Suprapubic skin (tissue), 4 donors: ENCODE results near the gene CEP44.

Experiments used
- EP300 ChIP-seq: sonication (generic); formaldehyde crosslinking; IDR thresholded peaks from one replicate; pipeline ENCODE4 v1.6.1; 2017; ENCODE audit warnings: antibody characterized with exemption
- POLR2A ChIP-seq, 2 donors: fragments of 450-650 bp; IDR thresholded peaks; one replicate each; pipeline ENCODE4 v1.6.1; 2017; ENCODE audit warnings: antibody characterized with exemption in 2 of 2, mild to moderate bottlenecking in 2 of 2, moderate library complexity in 2 of 2
- POLR2AphosphoS5 ChIP-seq, 3 donors: sonication (generic); formaldehyde crosslinking; IDR thresholded peaks; one replicate each; pipeline ENCODE4 v1.6.1; 2017; ENCODE audit warnings: antibody characterized with exemption in 3 of 3
- TF ChIP-seq, protein P1 (sequence below), 2 donors: fragments of 200-600 bp in 1 of 2; fragments of 450-650 bp in 1 of 2; sonication (generic) in 1 of 2; IDR thresholded peaks; one replicate each; pipeline ENCODE4 v1.5.1; 2016 to 2019; ENCODE audit warnings: antibody characterized with exemption in 2 of 2, mild to moderate bottlenecking in 1 of 2, moderate library complexity in 1 of 2

DNA sequence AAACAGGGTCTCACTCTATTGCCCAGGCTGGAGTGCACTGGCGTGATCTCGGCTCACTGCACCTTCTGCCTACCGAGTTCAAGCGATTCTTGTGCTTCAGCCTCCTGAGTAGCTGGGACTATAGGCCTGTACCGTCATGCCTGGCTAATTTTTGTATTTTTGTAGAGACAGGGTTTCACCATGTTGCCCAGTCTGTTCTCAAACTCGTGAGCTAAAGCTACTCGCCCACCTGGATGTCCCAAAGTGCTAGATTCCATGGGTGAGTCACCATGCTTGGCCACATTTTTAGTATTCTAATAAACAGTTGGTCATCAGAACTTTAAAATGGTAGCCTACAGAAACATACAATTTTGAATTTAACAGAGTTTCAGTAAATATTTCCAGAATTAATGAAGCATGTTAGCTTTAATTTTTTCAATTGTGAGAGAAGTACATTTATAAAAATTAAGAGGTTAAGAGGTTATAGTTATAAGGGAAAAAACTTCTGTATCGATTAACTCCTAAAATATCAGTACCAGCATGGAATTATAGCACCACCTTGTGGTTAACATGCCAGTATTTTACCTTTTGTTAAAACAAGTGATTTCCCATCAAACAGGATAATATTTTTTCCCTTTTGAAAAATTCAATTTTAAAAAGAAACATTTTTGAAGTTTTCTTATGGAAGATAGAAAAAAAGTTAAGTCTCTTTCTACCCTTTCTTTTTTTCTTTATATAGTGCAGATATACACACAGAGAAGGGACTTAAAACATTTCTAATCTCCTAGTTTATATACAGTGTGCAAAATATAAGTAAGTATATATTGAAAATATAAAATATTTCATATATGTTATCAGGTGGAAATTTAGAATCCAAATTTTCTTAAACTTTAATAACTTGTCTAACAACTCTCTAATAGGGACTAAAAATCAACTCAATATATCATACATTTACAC lies 35.4 kb downstream of the CEP44 start:
- TF ChIP-seq, protein P1, sequence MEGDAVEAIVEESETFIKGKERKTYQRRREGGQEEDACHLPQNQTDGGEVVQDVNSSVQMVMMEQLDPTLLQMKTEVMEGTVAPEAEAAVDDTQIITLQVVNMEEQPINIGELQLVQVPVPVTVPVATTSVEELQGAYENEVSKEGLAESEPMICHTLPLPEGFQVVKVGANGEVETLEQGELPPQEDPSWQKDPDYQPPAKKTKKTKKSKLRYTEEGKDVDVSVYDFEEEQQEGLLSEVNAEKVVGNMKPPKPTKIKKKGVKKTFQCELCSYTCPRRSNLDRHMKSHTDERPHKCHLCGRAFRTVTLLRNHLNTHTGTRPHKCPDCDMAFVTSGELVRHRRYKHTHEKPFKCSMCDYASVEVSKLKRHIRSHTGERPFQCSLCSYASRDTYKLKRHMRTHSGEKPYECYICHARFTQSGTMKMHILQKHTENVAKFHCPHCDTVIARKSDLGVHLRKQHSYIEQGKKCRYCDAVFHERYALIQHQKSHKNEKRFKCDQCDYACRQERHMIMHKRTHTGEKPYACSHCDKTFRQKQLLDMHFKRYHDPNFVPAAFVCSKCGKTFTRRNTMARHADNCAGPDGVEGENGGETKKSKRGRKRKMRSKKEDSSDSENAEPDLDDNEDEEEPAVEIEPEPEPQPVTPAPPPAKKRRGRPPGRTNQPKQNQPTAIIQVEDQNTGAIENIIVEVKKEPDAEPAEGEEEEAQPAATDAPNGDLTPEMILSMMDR (IDR thresholded peaks at IDR 0.05) = peak; percentile 12 to 46
- TF ChIP-seq POLR2A (IDR thresholded peaks at IDR 0.05) = no peak
- TF ChIP-seq POLR2AphosphoS5 (IDR thresholded peaks at IDR 0.05) = no peak
- TF ChIP-seq EP300 = no peak
